Fibroblast of skin of left quadriceps (primary cell): ENCODE measurements around the gene RCSD1.
A peak's percentile ranks its signal among the peaks of the same experiment; 100 is the strongest.

Experiments
- DNase-seq, 2 experiments: peaks; one replicate each; pipeline ENCODE4 v3.0.0-alpha.2; 2013; ENCODE audit warnings: low read depth in 2 of 2

Gene RCSD1

GRCh38 chr1:167617153-167618147, 12.6 kb upstream of the RCSD1 start:
- DNase-seq = peak in 1 of 2 experiments; percentile 10

- no peak for DNase-seq
Measured at GRCh38 chr1:167618366-167618765, 11.7 kb upstream of the RCSD1 start.

GRCh38 chr1:167618789-167619188, 11.2 kb upstream of the RCSD1 start:
- no peak for DNase-seq

- no peak for DNase-seq
Measured at GRCh38 chr1:167620002-167620401, 10.0 kb upstream of the RCSD1 start.

- DNase-seq = no peak
Measured at GRCh38 chr1:167621780-167622313, 8.2 kb upstream of the RCSD1 start.

- DNase-seq = no peak
Measured at GRCh38 chr1:167623951-167624350, 6.1 kb upstream of the RCSD1 start.

- DNase-seq = no peak
Measured at GRCh38 chr1:167625040-167625823, 4.8 kb upstream of the RCSD1 start.

- DNase-seq = no peak
Measured at GRCh38 chr1:167627615-167627864, 2.5 kb upstream of the RCSD1 start.

- DNase-seq = no peak
Measured at GRCh38 chr1:167627865-167628641, 2.0 kb upstream of the RCSD1 start.

GRCh38 chr1:167628741-167629515, 1.1 kb upstream of the RCSD1 start:
- DNase-seq = no peak

- no peak for DNase-seq
Measured at GRCh38 chr1:167630568-167631385, 745 bp downstream of the RCSD1 start.

- no peak for DNase-seq
Measured at GRCh38 chr1:167631386-167631935, 1.4 kb downstream of the RCSD1 start.

GRCh38 chr1:167631936-167632614, 2.0 kb downstream of the RCSD1 start:
- no peak for DNase-seq

- no peak for DNase-seq
Measured at GRCh38 chr1:167633258-167633944, 3.4 kb downstream of the RCSD1 start.

- DNase-seq = no peak
Measured at GRCh38 chr1:167634435-167634834, 4.4 kb downstream of the RCSD1 start.

GRCh38 chr1:167635156-167635648, 5.2 kb downstream of the RCSD1 start:
- no peak for DNase-seq

- DNase-seq = no peak
Measured at GRCh38 chr1:167635941-167636340, 5.9 kb downstream of the RCSD1 start.

- no peak for DNase-seq
Measured at GRCh38 chr1:167638064-167638463, 8.0 kb downstream of the RCSD1 start.

- DNase-seq = no peak
Measured at GRCh38 chr1:167640051-167640450, 10.0 kb downstream of the RCSD1 start.
